Spleen (tissue), 11 donors: ENCODE measurements around the gene SETD4. TPM values are rescaled to one million over a fixed set of nuclear protein-coding genes. Genes with fewer than 3 reads are reported as not detected.

ENCODE experiments used
- DNase-seq: peaks from one replicate; pipeline ENCODE4 v3.0.0-alpha.2; 2020
- H3K27ac ChIP-seq, 8 donors: fragments of 200-600 bp; sonication (generic) in 7 of 8; 1 replicate in 4 of 8; 2 replicates in 4 of 8; pipeline versions ENCODE4 v1.5.0 to v1.8.0; 2016 to 2021; ENCODE audit warnings: inconsistent platforms in 4 of 8, mild to moderate bottlenecking in 4 of 8, moderate library complexity in 1 of 8
- H3K27me3 ChIP-seq, 7 donors: fragments of 200-600 bp; sonication (generic) in 6 of 7; replicated peaks in 1 of 7; 1 replicate in 4 of 7; 2 replicates in 3 of 7; pipeline versions ENCODE4 v1.5.0 to v1.8.0; 2016 to 2021; ENCODE audit warnings: inconsistent platforms in 3 of 7, mild to moderate bottlenecking in 1 of 7
- H3K36me3 ChIP-seq, 6 donors: fragments of 200-600 bp; sonication (generic) in 5 of 6; 1 replicate in 4 of 6; 2 replicates in 2 of 6; pipeline versions ENCODE4 v1.5.0 to v1.8.0; 2016 to 2021; ENCODE audit warnings: inconsistent platforms in 2 of 6
- H3K4me1 ChIP-seq, 6 donors: fragments of 200-600 bp; sonication (generic) in 5 of 6; 1 replicate in 3 of 6; 2 replicates in 3 of 6; pipeline versions ENCODE4 v1.5.0 to v1.8.0; 2016 to 2021; ENCODE audit warnings: inconsistent platforms in 3 of 6
- H3K4me3 ChIP-seq, 8 donors: fragments of 200-600 bp; sonication (generic) in 7 of 8; 1 replicate in 4 of 8; 2 replicates in 4 of 8; pipeline versions ENCODE4 v1.5.0 to v1.8.0; 2016 to 2021; ENCODE audit warnings: inconsistent platforms in 4 of 8, mild to moderate bottlenecking in 4 of 8, moderate library complexity in 2 of 8
- H3K9me3 ChIP-seq, 8 donors: fragments of 200-600 bp; sonication (generic) in 7 of 8; 1 replicate in 4 of 8; 2 replicates in 4 of 8; pipeline versions ENCODE4 v1.5.0 to v1.8.0; 2016 to 2021; ENCODE audit warnings: inconsistent platforms in 4 of 8
- POLR2A ChIP-seq, 3 donors: fragments of 450-650 bp; IDR thresholded peaks; one replicate each; pipeline ENCODE4 v1.5.1; 2017; ENCODE audit warnings: antibody characterized with exemption in 3 of 3, mild to moderate bottlenecking in 1 of 3
- POLR2AphosphoS5 ChIP-seq, 3 donors: sonication (generic); formaldehyde crosslinking; IDR thresholded peaks; one replicate each; pipeline ENCODE4 v1.5.1; 2017; ENCODE audit warnings: antibody characterized with exemption in 3 of 3
- WGBS, 5 donors: extraction: QIAGEN DNeasy Blood & Tissue Kit in 3 of 5; methylation state at CpG; one replicate each; pipeline versions ENCODE4 v1.1.5 to v1.1.7; 2013 to 2018; 5-methylcytosine and 5-hydroxymethylcytosine counted together
- intact Hi-C: fragments of 100-400 bp; cut with DNase I; formaldehyde crosslinking; loops from one replicate; pipeline ENCODE4 v1.15.0; 2023; ENCODE audit warnings: low total_unique reads
- polyA plus RNA-seq, 3 donors: library from polyadenylated mRNA; stranded (reverse); fragments of 200-250 nt; gene quantifications; one replicate each; pipeline ENCODE4 v1.2.1, GENCODE V29; 2013
- total RNA-seq, 7 donors: library from RNA; depleted of rRNA in 3 of 7; stranded (reverse); fragments of >200 nt in 3 of 7; fragmentation: NEBNext Ultra II Directional in 4 of 7; extraction: Animal tissue kit (Norgen Biotek cat#: 25700) in 4 of 7; gene quantifications; one replicate each; pipeline versions ENCODE4 v1.1.0 to v1.2.1, GENCODE V29; 2016 to 2021
- TF ChIP-seq, protein P1 (sequence below), 11 experiments: fragments of 200-600 bp in 7 of 11; fragments of 450-650 bp in 4 of 11; sonication (generic) in 4 of 11; IDR thresholded peaks in 8 of 11; conservative IDR thresholded peaks in 3 of 11; 1 replicate in 7 of 11; 2 replicates in 4 of 11; pipeline versions ENCODE4 v1.4.0 to v1.8.0; 2016 to 2021; ENCODE audit warnings: antibody characterized with exemption in 11 of 11, inconsistent platforms in 4 of 11, mild to moderate bottlenecking in 1 of 11
- donor health status: healthy with polysubstance abuse.
- donor health status: DM: no; HTN: no; CAD: no; lungs with moderate emphysema.
- donor health status: DM: no; HTN: no; CAD: no.
- donor health status: Bipolar disorder and iron deficiency.
- donor health status: healthy.
- donor health status: DM: no; HTN: no; CAD: no.
- donor health status: DM: yes; HTN: yes; CAD: no.

Gene SETD4
- total and polyA plus RNA-seq, 10 donors: 6.9 to 28.1 (median 18.4) TPM

DNA sequence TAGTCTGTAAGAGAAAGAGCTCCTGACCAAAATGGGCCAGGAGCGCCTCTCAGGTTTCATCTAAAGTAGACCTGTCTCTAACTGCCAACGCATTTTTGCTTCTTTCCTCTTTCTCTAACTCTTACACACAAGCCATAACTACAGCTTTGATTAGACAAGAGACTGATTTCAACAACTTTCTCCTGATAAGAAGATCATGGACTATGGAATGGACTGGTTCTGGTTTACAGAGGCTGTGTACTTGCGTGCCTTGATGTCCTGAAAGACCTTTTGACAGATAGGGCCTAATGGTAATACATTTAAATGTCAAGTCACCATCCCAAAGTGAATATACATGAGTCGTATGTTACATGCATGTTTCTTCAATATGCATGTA, 3.7 kb upstream of the SETD4 start:
- intact Hi-C loops: loop anchor here (5.0 kb wide), 1 partner anchor 48 kb away; no protein-coding TSS in a partner anchor
- Histone ChIP-seq H3K36me3 (no peaks in the 10 kb centered on the region), H3K9me3 (peaks cover 3 to 13% (median 10%) of the 10 kb centered on the region in 8 donors), H3K4me3 (no peak overlapping the region), H3K4me1 (peaks cover 6 to 23% (median 15%) of the 10 kb centered on the region in 6 donors), H3K27ac (no peak overlapping the region), H3K27me3 (no peaks in the 10 kb centered on the region)
- WGBS, 5 donors: 90 to 94% (median 91%) methylated on average over 4 of the region's 4 CpGs
- DNase-seq: no peak
- TF ChIP-seq POLR2A (IDR thresholded peaks at IDR 0.05) (no peak), POLR2AphosphoS5 (IDR thresholded peaks at IDR 0.05) (no peak)
- TF ChIP-seq, protein P1, sequence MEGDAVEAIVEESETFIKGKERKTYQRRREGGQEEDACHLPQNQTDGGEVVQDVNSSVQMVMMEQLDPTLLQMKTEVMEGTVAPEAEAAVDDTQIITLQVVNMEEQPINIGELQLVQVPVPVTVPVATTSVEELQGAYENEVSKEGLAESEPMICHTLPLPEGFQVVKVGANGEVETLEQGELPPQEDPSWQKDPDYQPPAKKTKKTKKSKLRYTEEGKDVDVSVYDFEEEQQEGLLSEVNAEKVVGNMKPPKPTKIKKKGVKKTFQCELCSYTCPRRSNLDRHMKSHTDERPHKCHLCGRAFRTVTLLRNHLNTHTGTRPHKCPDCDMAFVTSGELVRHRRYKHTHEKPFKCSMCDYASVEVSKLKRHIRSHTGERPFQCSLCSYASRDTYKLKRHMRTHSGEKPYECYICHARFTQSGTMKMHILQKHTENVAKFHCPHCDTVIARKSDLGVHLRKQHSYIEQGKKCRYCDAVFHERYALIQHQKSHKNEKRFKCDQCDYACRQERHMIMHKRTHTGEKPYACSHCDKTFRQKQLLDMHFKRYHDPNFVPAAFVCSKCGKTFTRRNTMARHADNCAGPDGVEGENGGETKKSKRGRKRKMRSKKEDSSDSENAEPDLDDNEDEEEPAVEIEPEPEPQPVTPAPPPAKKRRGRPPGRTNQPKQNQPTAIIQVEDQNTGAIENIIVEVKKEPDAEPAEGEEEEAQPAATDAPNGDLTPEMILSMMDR (IDR thresholded peaks at IDR 0.05 in 8 of 11, conservative IDR thresholded peaks at IDR 0.05 in 3 of 11): no peak

DNA sequence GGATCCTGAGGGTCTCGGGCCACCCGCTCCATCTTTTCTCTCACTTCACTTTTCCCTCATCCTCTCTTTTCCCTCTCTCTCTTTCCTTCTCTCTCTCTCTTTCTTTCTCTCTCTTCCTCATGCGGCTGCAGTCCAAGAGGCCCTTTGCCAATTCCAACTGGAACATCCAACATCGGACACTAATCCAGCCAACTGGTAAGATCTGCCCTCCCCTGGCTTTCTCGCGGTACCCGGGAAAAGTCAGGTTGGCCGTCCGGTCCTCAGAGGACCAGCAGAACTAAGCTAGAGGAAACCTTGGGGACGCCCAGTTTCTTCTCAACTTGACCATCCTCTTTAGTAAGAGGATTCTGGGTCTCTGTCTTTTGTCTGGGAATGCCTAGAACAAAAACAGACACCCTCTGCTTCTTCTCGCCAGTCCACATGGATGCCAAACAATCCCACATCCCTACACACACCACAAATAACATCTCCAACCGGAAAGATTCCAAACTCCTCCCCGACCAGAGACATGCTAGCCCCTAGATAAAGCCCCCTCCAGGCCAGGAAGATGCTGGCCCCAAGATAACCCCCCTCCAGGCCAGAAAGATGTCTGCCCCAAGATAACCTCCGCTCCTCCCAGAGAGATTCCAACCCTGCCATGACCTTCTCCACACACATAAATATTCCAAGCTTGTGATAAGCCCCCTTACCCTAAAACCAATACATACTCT, 3.2 kb upstream of the SETD4 start:
- H3K36me3 ChIP-seq: peaks cover 0 to 2% (median 0%) of the 10 kb centered on the region in 6 donors
- TF ChIP-seq POLR2A (IDR thresholded peaks at IDR 0.05): no peak
- TF ChIP-seq, protein P1 (IDR thresholded peaks at IDR 0.05 in 8 of 11, conservative IDR thresholded peaks at IDR 0.05 in 3 of 11): no peak
- no peak for TF ChIP-seq POLR2AphosphoS5 (IDR thresholded peaks at IDR 0.05)
- no peak overlapping the region for H3K4me3 ChIP-seq
- intact Hi-C loops: loop anchor here (5.0 kb wide), 1 partner anchor 49 kb away; no protein-coding TSS in a partner anchor
- 88 to 93% (median 91%) methylated on average over 14 of the region's 14 CpGs for WGBS, 5 donors
- H3K27ac ChIP-seq: no peak overlapping the region
- peaks cover 8 to 26% (median 19%) of the 10 kb centered on the region in 6 donors for H3K4me1 ChIP-seq
- no peak for DNase-seq
- peaks cover 0 to 8% (median 5%) of the 10 kb centered on the region in 8 donors for H3K9me3 ChIP-seq
- no peaks in the 10 kb centered on the region for H3K27me3 ChIP-seq

DNA sequence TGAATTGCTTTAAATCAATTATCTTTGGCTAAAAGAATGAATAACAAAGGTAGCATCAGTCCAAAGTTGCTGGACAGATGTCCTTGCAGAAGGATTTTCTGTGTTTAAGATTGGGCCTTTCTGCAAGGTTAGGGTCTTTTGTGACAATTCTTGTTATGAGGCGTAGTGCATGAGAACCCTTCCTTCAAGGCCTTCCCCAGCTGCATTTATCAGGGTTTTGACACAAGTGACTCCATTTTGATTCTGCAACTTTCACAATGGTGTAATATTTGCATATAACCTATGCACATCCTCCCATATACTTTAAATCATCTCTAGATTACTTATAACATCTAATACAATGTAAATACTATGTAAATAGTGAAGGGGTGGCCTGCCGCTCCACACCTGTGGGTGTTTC, 1.1 kb upstream of the SETD4 start:
- Histone ChIP-seq H3K27ac (peak overlapping the region in 1 of 8 donors; percentile 95), H3K36me3 (peaks cover 0 to 23% (median 13%) of the 10 kb centered on the region in 6 donors), H3K4me1 (peaks cover 8 to 42% (median 23%) of the 10 kb centered on the region in 6 donors), H3K9me3 (no peaks in the 10 kb centered on the region), H3K27me3 (no peaks in the 10 kb centered on the region), H3K4me3 (no peak overlapping the region)
- 90 to 100% (median 95%) methylated on average over 2 of the region's 2 CpGs for WGBS, 5 donors
- DNase-seq: no peak
- TF ChIP-seq, protein P1 (IDR thresholded peaks at IDR 0.05 in 8 of 11, conservative IDR thresholded peaks at IDR 0.05 in 3 of 11): no peak
- TF ChIP-seq POLR2A (IDR thresholded peaks at IDR 0.05): no peak
- TF ChIP-seq POLR2AphosphoS5 (IDR thresholded peaks at IDR 0.05): no peak
- intact Hi-C loops: loop anchor here (5.0 kb wide), 1 partner anchor 51 kb away; no protein-coding TSS in a partner anchor

DNA sequence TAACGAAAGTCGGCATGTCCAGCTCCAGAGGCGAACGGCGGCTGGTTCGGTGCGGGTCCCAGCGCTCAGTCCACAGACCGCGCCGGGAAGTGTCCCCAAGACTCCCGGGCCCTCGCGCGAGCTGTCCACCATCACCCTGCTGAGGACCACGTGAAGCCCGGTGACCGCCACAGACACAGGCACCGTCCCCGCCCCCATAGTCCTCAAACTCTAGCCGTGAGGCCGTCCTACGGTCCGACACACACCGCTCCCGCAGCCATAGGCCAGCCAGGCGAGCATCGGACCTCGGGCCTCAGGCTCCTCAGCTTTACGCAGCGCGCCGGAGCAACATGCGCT, 535 bp downstream of the SETD4 start:
- TF ChIP-seq POLR2AphosphoS5 (IDR thresholded peaks at IDR 0.05) (no peak), POLR2A (IDR thresholded peaks at IDR 0.05) (no peak)
- TF ChIP-seq, protein P1 (IDR thresholded peaks at IDR 0.05 in 8 of 11, conservative IDR thresholded peaks at IDR 0.05 in 3 of 11): no peak
- WGBS, 5 donors: 0 to 2% (median 0%) methylated on average over 24 to 34 of the region's 34 CpGs
- DNase-seq: no peak
- Histone ChIP-seq H3K4me1 (peaks cover 8 to 38% (median 23%) of the 10 kb centered on the region in 6 donors), H3K4me3 (peak overlapping the region; percentile 72 to 99 (median 97)), H3K27ac (peak overlapping the region; percentile 86 to 97 (median 92)), H3K36me3 (peaks cover 0 to 39% (median 29%) of the 10 kb centered on the region in 6 donors), H3K27me3 (no peaks in the 10 kb centered on the region), H3K9me3 (no peaks in the 10 kb centered on the region)
- intact Hi-C loops: loop anchor here (5.0 kb wide), 1 partner anchor 53 kb away; no protein-coding TSS in a partner anchor
